CD4-positive, alpha-beta T cell (primary cell): ENCODE measurements around the gene NEIL1. TPM values are rescaled to one million over a fixed set of nuclear protein-coding genes. Genes with fewer than 3 reads are reported as not detected.

Experiments used
- ATAC-seq: fragments of 200-7000 bp; cut with Tn5 transposase; one replicate; pipeline ENCODE4 v1.10.0; 2022; ENCODE audit warnings: mild to moderate bottlenecking; ENCODE audit not compliant: poor library complexity
- CTCF ChIA-PET: fragments of 350-600 bp; sonication (Branson Sonifier 250); formaldehyde crosslinking; loops from one replicate; lab custom pipeline; 2021; ENCODE audit warnings: antibody characterized with exemption, inconsistent platforms; lab: Charles Lee
- POLR2A ChIA-PET: fragments of 350-600 bp; sonication (Branson Sonifier 250); formaldehyde crosslinking; loops from one replicate; lab custom pipeline; 2021; ENCODE audit warnings: antibody characterized with exemption, inconsistent platforms; lab: Charles Lee
- DNase-seq, 14 experiments: peaks; one replicate each; pipeline ENCODE4 v3.0.0-alpha.2; 2013 to 2020; ENCODE audit warnings: mixed read lengths in 2 of 14
- H3K27ac ChIP-seq, 2 donors: one replicate each; pipeline versions ENCODE4 v1.5.1 to v1.7.0; 2013; ENCODE audit warnings: low read length in 2 of 2, low read depth in 1 of 2, mild to moderate bottlenecking in 1 of 2
- H3K27me3 ChIP-seq, 2 experiments: 1 replicate in 1 of 2; 2 replicates in 1 of 2; pipeline versions ENCODE4 v1.6.1 to v1.7.0; 2013; ENCODE audit warnings: low read length in 2 of 2, control low read depth in 1 of 2, mild to moderate bottlenecking in 1 of 2, moderate library complexity in 1 of 2; ENCODE audit not compliant: insufficient read depth in 2 of 2, control insufficient read depth in 1 of 2
- H3K36me3 ChIP-seq: one replicate; pipeline ENCODE4 v1.6.1; 2013; ENCODE audit warnings: low read length, control low read depth; ENCODE audit not compliant: insufficient read depth
- H3K4me1 ChIP-seq: one replicate; pipeline ENCODE4 v1.6.1; 2013; ENCODE audit warnings: low read length, control low read depth; ENCODE audit not compliant: insufficient read depth
- H3K4me3 ChIP-seq: one replicate; pipeline ENCODE4 v1.5.1; 2013; ENCODE audit warnings: mild to moderate bottlenecking, low read length, moderate library complexity
- H3K9me3 ChIP-seq, 2 experiments: 1 replicate in 1 of 2; 2 replicates in 1 of 2; pipeline versions ENCODE4 v1.6.1 to v1.7.0; 2013; ENCODE audit warnings: low read length in 2 of 2, mild to moderate bottlenecking in 2 of 2, control low read depth in 1 of 2, moderate library complexity in 1 of 2; ENCODE audit not compliant: control insufficient read depth in 1 of 2, insufficient read depth in 1 of 2
- H3K27ac Mint-ChIP-seq: one replicate; pipeline ENCODE4 v1.8.0; 2020; ENCODE audit warnings: mixed read lengths
- H3K27me3 Mint-ChIP-seq: one replicate; pipeline ENCODE4 v1.8.0; 2021; ENCODE audit warnings: mixed read lengths
- H3K36me3 Mint-ChIP-seq: one replicate; pipeline ENCODE4 v1.8.0; 2021; ENCODE audit warnings: low read depth, mixed read lengths
- H3K4me1 Mint-ChIP-seq: one replicate; pipeline ENCODE4 v1.8.0; 2021; ENCODE audit warnings: low read depth, mixed read lengths
- H3K4me3 Mint-ChIP-seq: one replicate; pipeline ENCODE4 v1.8.0; 2020; ENCODE audit warnings: mild to moderate bottlenecking, mixed read lengths
- H3K9me3 Mint-ChIP-seq: one replicate; pipeline ENCODE4 v1.8.0; 2020; ENCODE audit warnings: mixed read lengths
- intact Hi-C, 2 experiments: fragments of 100-400 bp; cut with DNase I in 1 of 2; cut with micrococcal nuclease in 1 of 2; formaldehyde crosslinking; loops; one replicate each; pipeline versions ENCODE4 v1.15.1 to v1.9.0; 2023 to 2025; cut with DNase I, micrococcal nuclease
- microRNA-seq: library from miRNA; unstranded; fragments of <30 nt; microRNA quantifications from one replicate; pipeline ENCODE4 v1.2.0, GENCODE V29; 2021; ENCODE audit warnings: borderline microRNAs expressed, borderline replicate concordance
- total RNA-seq, 174 experiments: library from RNA in 2 of 174; stranded (reverse) in 2 of 174; gene quantifications; one replicate each; pipeline ENCODE4 v1.2.3 and lab custom pipeline; 2021 to 2026
- TF ChIP-seq, protein P1 (sequence below): fragments of 200-600 bp; IDR thresholded peaks from one replicate; pipeline ENCODE4 v1.8.0; 2022; ENCODE audit warnings: antibody characterized with exemption, mild to moderate bottlenecking

Gene NEIL1
- total RNA-seq, 2 experiments from 2014 or later, result 30.5 to 30.6 TPM

GRCh38 chr15:75389791-75390382 is 43.0 kb downstream of the NEIL1 start:
- H3K4me3 Mint-ChIP-seq, result no peak overlapping the region
- intact Hi-C loops, result no loop called here
- peaks cover 7% of the 10 kb centered on the region for H3K4me1 Mint-ChIP-seq
- H3K36me3 ChIP-seq, result peaks cover 96% of the 10 kb centered on the region
- no peak overlapping the region for H3K27ac ChIP-seq
- no peak for ATAC-seq
- TF ChIP-seq, protein P1, sequence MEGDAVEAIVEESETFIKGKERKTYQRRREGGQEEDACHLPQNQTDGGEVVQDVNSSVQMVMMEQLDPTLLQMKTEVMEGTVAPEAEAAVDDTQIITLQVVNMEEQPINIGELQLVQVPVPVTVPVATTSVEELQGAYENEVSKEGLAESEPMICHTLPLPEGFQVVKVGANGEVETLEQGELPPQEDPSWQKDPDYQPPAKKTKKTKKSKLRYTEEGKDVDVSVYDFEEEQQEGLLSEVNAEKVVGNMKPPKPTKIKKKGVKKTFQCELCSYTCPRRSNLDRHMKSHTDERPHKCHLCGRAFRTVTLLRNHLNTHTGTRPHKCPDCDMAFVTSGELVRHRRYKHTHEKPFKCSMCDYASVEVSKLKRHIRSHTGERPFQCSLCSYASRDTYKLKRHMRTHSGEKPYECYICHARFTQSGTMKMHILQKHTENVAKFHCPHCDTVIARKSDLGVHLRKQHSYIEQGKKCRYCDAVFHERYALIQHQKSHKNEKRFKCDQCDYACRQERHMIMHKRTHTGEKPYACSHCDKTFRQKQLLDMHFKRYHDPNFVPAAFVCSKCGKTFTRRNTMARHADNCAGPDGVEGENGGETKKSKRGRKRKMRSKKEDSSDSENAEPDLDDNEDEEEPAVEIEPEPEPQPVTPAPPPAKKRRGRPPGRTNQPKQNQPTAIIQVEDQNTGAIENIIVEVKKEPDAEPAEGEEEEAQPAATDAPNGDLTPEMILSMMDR, result no peak
- no peaks in the 10 kb centered on the region for H3K9me3 Mint-ChIP-seq
- H3K27me3 ChIP-seq, result no peaks in the 10 kb centered on the region
- H3K9me3 ChIP-seq, result no peaks in the 10 kb centered on the region
- peaks cover 98% of the 10 kb centered on the region for H3K36me3 Mint-ChIP-seq
- CTCF ChIA-PET, result no interaction called here
- no peaks in the 10 kb centered on the region for H3K4me1 ChIP-seq
- H3K4me3 ChIP-seq, result no peak overlapping the region
- DNase-seq, result no peak
- no peak overlapping the region for H3K27ac Mint-ChIP-seq
- POLR2A ChIA-PET, result no interaction called here
- no peaks in the 10 kb centered on the region for H3K27me3 Mint-ChIP-seq

GRCh38 chr15:75397494-75397893 is 50.7 kb downstream of the NEIL1 start:
- ChIA-PET POLR2A (interaction anchor here (1.3 to 1.4 kb wide), 2 partner anchors 10 to 55 kb away, joined by 4 to 5 read pairs; no protein-coding TSS in a partner anchor), CTCF (no interaction called here)
- Histone ChIP-seq H3K9me3 (no peaks in the 10 kb centered on the region), H3K4me1 (no peaks in the 10 kb centered on the region), H3K4me3 (no peak overlapping the region), H3K27me3 (no peaks in the 10 kb centered on the region), H3K36me3 (peaks cover 94% of the 10 kb centered on the region), H3K27ac (no peak overlapping the region)
- H3K27me3 Mint-ChIP-seq, result no peaks in the 10 kb centered on the region
- peaks cover 3% of the 10 kb centered on the region for H3K4me1 Mint-ChIP-seq
- TF ChIP-seq, protein P1, result no peak
- ATAC-seq (no peak), DNase-seq (no peak)
- no peaks in the 10 kb centered on the region for H3K9me3 Mint-ChIP-seq
- no peak overlapping the region for H3K27ac Mint-ChIP-seq
- peaks cover 100% of the 10 kb centered on the region for H3K36me3 Mint-ChIP-seq
- H3K4me3 Mint-ChIP-seq, result no peak overlapping the region
- intact Hi-C loops, result no loop called here

- CTCF ChIA-PET, result no interaction called here
- Histone ChIP-seq H3K36me3 (peaks cover 87% of the 10 kb centered on the region), H3K27me3 (no peaks in the 10 kb centered on the region), H3K4me1 (no peaks in the 10 kb centered on the region), H3K27ac (no peak overlapping the region), H3K4me3 (no peak overlapping the region), H3K9me3 (no peaks in the 10 kb centered on the region)
- Mint-ChIP-seq H3K4me1 (peaks cover 4% of the 10 kb centered on the region), H3K4me3 (no peak overlapping the region), H3K9me3 (no peaks in the 10 kb centered on the region), H3K27me3 (no peaks in the 10 kb centered on the region), H3K36me3 (peaks cover 94% of the 10 kb centered on the region), H3K27ac (no peak overlapping the region)
- intact Hi-C loops, result no loop called here
- no peak for DNase-seq
- POLR2A ChIA-PET, result no interaction called here
- TF ChIP-seq, protein P1, result no peak
- no peak for ATAC-seq
These were observed 57.1 kb downstream of the NEIL1 start for GRCh38 chr15:75403892-75404291.

Small RNA genes lying within 50 kb of the gene (microRNA-seq; reads per million reads assigned to microRNA genes)
- not detected for gene MIR631

Other genes starting within 250 kb of the NEIL1 start
- 10 to 100 TPM; 41.6 to 42.1 TPM for gene C15orf39, start 145.2 kb upstream of the NEIL1 start, total RNA-seq
- not detected for gene GOLGA6C, start 88.7 kb upstream of the NEIL1 start, total RNA-seq
- not detected for gene GOLGA6D, start 64.2 kb upstream of the NEIL1 start, total RNA-seq
- gene COMMD4, start 11.0 kb upstream of the NEIL1 start, total RNA-seq, result 10 to 100 TPM; 10.8 to 12.1 TPM
- gene MAN2C1, start 21.6 kb downstream of the NEIL1 start, total RNA-seq, result 100 to 1,000 TPM; 519 to 546 TPM
- gene SIN3A, start 104.7 kb downstream of the NEIL1 start, total RNA-seq, result 100 to 1,000 TPM; 136 to 141 TPM
- 1 to 10 TPM; 8.1 to 8.2 TPM for gene PTPN9, start 232.3 kb downstream of the NEIL1 start, total RNA-seq